A673 (cell line): Measurements from ENCODE around the gene LTBP2.

Source experiments
- CTCF ChIP-seq: fragments of 300-800, 200-600 bp; sonication (generic); conservative IDR thresholded peaks from 2 replicates; pipeline ENCODE4 v1.5.1; 2017; ENCODE audit warnings: low read depth, mild to moderate bottlenecking, antibody characterized with exemption, low read length, moderate library complexity, mixed read lengths
- EZH2 ChIP-seq: fragments of 200-600 bp; sonication (generic); IDR thresholded peaks from 2 replicates; pipeline ENCODE4 v1.6.1; 2017; ENCODE audit warnings: borderline replicate concordance, low read depth, mild to moderate bottlenecking, mixed read lengths, antibody characterized with exemption, low read length; ENCODE audit not compliant: poor library complexity, severe bottlenecking

- TF ChIP-seq CTCF (no peak), EZH2 (no peak)
Observed at GRCh38 chr14:74660167-74660566, 48.1 kb upstream of the LTBP2 start.
